ENCODE results near the gene CCN5.

CCN5 gene

DNA sequence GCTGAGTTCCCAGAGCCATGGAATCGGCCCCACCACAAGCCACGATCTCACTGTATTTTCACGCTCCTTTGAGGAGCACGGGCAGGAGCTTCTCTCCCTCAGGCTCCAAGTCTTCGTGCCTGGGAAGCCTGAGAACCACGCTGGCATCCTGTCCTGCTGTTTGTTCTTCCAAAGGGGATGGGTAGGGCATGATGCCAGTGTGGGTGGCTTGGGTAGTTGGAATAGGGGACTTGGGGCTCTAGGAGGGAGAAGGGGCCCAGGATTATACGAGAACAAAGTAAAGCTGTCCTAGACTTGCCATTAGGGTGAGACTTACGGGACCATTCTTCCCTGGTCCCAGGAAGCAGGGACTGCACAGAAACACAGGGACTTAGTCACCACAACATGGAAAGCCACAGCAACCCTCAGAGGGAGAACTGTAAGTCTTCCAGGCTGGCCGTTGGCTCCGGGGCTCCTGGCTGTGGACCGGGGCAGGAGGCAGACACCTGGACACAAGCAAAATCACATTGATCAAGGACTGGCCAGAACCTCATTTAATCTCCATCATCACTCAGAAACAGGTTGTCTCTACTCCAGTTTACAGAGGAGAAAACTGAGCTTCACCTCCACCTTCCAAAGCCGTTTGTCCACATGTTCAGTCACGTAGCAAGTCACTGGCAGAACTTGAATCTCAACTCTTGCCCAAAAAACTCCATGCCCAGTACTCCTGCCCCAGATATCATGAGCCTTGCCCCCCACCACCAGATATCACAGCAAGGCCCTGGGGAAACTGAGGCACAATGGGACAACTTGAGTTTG, 1.3 kb downstream of the CCN5 start:
- no peak for DNase-seq

GRCh38 chr20:44717986-44718385, 2.8 kb downstream of the CCN5 start:
- DNase-seq, result no peak

DNA sequence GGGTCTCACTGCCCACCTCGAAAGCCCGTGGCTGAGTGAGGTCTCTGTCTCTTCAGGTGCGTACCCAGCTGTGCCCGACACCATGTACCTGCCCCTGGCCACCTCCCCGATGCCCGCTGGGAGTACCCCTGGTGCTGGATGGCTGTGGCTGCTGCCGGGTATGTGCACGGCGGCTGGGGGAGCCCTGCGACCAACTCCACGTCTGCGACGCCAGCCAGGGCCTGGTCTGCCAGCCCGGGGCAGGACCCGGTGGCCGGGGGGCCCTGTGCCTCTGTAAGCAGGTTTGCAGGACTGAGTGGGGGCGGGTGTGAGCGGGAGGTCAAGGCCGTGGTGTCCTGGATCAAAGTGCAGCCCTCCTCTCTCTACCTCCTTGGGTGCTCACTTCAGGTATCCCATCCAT, 4.7 kb downstream of the CCN5 start:
- no peak for DNase-seq

DNA sequence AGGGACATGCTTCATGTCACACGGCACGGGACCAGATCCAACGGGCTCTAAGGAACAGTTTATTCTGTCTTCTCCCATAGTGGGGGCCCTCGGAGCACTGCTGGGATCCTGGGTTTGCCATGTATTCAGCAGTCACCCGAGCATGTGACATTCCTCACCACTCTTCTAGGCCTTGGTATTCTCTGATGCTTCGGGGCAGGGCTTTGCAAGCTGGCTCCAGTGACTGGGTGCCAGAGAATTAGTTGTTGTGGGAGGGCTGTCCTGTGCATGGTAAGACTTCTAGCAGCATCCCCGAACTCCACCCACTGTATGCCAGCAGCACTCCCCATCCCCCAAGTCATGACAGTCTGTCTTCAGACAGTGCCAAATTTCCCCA, 5.4 kb downstream of the CCN5 start:
- DNase-seq, result no peak

DNA sequence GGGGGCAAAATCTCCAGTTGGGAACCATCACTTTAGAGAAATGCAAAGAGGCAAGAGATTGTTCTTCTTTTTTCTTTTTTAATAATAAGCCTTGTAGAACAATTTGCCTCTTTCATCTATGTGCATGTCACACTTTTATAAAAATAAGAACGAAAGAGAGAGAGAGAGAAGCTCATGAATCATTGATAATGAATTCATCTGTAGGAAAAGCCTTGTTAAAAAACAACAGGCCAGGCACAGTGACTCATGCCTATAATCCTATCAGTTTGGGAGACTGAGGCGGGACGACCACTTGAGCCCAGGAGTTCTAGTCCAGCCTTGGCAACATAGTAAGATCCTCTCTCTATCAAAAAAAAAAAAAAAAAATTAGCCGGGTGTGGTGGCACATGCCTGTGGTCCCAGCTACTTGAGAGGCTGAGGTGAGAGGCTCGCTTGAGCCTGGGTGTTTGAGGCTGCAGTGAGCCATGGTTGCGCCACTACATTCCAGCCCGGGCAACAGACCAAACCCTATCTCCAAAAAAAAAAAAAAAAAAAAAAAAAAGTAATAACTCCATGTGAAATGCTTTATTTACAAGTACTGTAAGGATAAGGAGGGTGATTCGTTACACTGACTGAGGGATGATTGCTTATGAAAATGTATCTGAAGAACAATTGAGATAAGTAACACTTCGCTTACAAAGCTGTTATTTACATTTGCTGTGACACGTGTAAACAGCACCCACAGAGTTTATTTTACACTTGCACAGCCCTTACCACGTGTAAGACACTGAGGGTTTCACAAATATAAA, 6.0 kb downstream of the CCN5 start:
- no peak for DNase-seq

DNA sequence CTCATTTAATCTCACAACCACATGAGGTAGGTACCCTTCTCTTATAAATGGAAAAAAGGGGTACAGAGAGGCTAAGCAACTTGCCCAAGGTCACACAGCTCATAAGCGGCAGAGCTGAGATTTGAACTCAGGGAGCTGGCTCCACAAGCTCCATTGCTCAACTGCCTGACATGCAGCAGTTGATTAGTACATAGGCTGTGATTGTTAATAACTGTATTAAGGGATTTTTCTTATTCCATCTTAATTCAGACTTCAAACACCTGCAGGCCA, 6.6 kb downstream of the CCN5 start:
- no peak for DNase-seq

GRCh38 chr20:44722990-44723389, 7.8 kb downstream of the CCN5 start:
- no peak for DNase-seq

DNA sequence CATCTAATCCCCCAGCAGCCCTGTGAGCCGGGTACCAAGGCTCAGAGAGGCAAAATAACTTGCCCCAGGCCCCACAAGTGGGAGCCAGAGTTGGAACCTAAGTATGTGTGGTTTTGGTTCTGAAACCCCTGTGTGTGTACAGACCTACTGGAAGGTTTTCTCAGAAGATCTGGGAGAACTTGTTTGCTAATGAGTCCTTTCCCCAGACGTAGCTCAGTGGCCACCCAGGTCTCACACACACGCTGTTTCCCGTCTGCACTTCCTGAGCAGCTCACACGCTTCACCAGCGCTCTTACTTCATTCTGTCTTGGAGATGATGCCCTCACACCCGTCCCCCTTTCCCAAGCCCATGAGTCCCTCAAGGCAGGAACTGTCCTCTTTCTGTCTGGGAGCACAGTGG, 8.2 kb downstream of the CCN5 start:
- no peak for DNase-seq

- no peak for DNase-seq
These were observed 8.7 kb downstream of the CCN5 start for GRCh38 chr20:44723798-44724362.

DNA sequence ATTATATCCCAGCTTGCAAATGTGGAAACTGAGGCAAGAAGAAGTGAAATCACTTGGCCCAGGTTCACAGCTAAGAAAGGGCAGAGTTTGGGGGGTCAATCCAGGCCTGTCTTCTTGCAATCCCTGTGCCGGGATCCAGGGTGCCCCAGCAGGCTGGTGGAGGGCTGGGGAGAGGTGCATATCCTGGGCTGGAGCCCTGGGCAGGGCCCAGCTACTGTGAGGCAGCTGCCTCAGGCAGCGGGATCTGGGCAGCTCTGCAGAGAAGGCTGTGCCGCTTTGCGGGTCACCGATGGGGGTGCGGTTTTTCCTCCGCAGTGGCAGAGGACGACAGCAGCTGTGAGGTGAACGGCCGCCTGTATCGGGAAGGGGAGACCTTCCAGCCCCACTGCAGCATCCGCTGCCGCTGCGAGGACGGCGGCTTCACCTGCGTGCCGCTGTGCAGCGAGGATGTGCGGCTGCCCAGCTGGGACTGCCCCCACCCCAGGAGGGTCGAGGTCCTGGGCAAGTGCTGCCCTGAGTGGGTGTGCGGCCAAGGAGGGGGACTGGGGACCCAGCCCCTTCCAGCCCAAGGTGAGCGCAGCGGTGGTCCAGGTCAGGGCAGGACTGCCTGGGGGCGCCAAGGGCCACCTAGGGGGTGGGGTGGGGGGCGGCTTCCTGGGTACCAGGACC, 9.4 kb downstream of the CCN5 start:
- DNase-seq, result no peak

GRCh38 chr20:44725837-44726236, 10.7 kb downstream of the CCN5 start:
- no peak for DNase-seq

- DNase-seq, result no peak
These were observed 11.9 kb downstream of the CCN5 start for GRCh38 chr20:44727039-44727438.

- no peak for DNase-seq
These were observed 12.5 kb downstream of the CCN5 start for GRCh38 chr20:44727651-44728050.

GRCh38 chr20:44728801-44729443, 13.8 kb downstream of the CCN5 start:
- DNase-seq, result no peak

DNA sequence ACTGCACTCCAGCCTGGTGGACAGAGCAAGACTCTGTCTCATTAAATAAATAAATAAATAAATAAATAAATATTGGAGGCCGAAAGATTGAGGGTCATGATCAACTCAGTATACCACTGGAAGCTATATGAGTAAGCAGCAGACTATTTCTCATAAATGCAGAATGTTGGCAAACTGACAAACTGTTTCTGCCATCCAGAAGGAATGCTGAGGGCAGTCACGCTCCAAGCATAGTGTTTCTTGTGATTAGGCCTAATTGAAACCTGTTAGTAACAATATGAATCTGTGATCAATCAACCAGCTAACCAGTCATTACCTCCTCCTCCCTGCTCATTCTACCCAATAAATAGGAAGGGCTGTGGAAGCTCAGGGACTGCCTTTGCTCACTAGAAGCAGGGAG, 15.3 kb downstream of the CCN5 start:
- DNase-seq, result no peak

DNA sequence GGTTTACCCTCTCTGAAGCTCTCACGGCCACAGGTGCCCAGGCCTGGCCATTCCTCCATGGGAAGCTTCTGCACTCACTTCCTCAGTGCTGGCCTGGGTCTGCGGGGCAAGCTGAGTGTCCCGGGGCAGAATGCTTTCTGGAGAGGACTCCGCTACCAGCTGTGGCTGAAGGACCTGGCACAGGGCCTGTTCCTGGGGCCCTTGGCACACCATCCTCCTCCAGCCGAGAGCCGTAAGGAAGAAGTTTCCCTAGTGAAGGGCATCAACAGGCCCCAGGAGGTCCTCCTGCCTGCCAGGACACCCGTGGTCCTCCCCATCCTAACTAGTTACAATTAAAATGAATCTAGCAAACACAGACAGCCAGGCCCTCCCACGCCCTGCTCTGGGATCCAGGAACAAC, 16.5 kb downstream of the CCN5 start:
- no peak for DNase-seq

DNA sequence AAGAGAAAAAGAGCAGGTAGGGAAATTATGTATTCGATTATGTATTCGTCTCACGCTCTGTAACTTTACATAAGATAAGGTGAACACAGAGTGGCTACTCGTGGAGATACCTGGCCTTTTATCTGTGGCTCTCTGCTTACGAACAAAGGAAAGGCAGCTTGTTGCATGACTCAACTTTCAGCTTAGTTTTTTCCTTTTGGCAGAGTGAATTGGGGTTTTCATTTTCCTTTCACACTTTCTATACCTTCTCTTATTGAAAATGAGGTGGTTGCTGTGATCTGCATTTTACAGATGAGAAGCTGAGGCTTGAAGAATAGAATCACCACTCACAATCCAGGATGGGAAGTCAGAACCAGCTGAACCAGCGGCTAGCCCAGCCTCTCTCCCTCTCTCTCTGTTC, 17.2 kb downstream of the CCN5 start:
- DNase-seq, result no peak

DNA sequence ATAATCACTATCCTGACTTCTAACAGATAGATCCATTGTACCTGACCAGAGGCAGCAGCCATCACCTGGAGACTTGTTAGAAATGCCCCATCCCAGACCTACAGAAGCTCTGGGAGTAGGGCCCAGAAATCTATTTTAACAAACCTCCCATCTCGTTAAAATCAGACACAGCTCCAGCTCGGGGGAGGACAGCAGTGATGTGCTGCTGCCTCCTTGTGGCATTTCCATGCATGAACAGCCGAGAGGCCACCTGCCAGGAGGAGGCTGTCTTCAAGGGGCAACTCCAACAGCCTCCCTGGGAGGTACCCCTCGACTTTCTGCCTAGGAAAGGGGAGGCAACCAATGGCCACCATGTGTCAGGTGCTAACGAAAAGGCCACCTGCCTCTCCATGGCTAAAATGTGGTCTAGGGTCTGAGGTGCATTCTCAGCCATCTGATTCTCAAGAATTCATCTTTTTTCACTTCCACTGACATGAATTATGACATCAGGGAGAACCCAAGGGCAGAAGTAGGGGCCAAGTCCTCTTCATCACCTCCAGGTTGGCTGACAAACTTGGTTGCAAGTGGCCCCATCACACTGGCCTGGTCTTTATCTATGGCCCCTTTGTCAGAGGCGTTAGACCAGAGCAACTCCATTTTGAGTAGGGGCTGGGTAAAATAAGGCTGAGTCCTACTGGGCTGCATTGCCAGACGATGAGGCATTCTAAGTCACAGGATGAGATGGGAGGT, 18.3 kb downstream of the CCN5 start:
- peak; percentile 79 for DNase-seq

DNA sequence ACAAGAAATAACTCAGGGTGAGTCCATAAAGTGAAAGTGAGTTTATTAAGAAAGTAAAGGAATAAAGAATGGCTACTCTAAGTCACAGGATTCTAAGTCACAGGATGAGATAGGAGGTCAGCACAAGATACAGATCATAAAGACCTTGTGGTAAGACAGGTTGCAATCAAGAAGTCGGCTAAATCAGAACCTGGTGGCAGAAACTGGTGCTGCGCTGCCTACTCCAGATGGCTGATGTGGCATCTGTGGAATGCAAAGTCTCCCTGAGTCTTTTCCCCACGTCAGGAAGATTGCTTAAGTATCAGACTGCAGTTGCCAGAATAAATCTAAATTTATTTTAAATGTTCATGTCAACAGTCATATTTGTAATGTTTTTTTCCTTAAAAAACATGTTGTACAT, 19.8 kb downstream of the CCN5 start:
- no peak for DNase-seq

GRCh38 chr20:44735816-44736169, 20.6 kb downstream of the CCN5 start:
- no peak for DNase-seq

GRCh38 chr20:44736170-44737021, 21.2 kb downstream of the CCN5 start:
- DNase-seq, result no peak

DNA sequence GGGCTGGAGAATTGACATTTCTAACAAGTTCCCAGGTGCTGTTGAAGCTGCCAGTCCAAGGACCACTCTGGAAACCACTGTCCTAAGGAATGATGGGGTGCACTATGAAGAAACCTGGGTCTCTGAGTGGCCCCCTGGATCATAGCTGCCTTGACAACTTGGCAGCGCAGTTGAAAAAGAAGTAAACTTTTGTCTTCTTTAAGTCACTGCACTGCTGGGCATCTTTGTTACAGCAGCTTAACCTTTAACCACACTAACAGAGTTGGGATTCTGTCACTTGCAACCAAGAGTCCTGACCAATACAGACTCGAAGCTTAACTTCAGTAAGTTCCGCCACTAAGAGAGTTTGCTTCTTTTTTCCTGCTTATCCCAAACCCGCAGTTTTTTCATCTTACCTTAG, 21.9 kb downstream of the CCN5 start:
- DNase-seq, result no peak

Data from activated CD8-positive, alpha-beta memory T cell treated with anti-CD3 and anti-CD28 coated beads, Interleukin-2, amount 50 U/mL, for 48 hours (primary cell).